NCI-H1694 treated with DMSO at 0.1 percent for 48 hours (cell line): Measurements from ENCODE around the gene LIN28A.

Source experiments
- DNase-seq: peaks from one replicate; lab custom pipeline; 2025; lab: John Stamatoyannopoulos, UW

The LIN28A gene

GRCh38 chr1:26434161-26434752, 23.6 kb downstream of the LIN28A start:
- DNase-seq: no peak

- no peak for DNase-seq
Measured at GRCh38 chr1:26438041-26438440, 27.4 kb downstream of the LIN28A start.

- DNase-seq: no peak
Measured at GRCh38 chr1:26440259-26440658, 29.6 kb downstream of the LIN28A start.

GRCh38 chr1:26449868-26450267, 39.3 kb downstream of the LIN28A start:
- no peak for DNase-seq

- no peak for DNase-seq
Measured at GRCh38 chr1:26450908-26451307, 40.3 kb downstream of the LIN28A start.

- DNase-seq: no peak
Measured at GRCh38 chr1:26452459-26453183, 42.0 kb downstream of the LIN28A start.

GRCh38 chr1:26459148-26459547, 48.5 kb downstream of the LIN28A start:
- DNase-seq: no peak

GRCh38 chr1:26459573-26460031, 49.0 kb downstream of the LIN28A start:
- DNase-seq: no peak

GRCh38 chr1:26468911-26469310, 58.3 kb downstream of the LIN28A start:
- peak; percentile 64 for DNase-seq

- DNase-seq: peak; percentile 90
Measured at GRCh38 chr1:26469558-26469957, 58.9 kb downstream of the LIN28A start.

- peak; percentile 31 for DNase-seq
Measured at GRCh38 chr1:26470878-26471497, 60.4 kb downstream of the LIN28A start.

GRCh38 chr1:26471498-26472319, 61.1 kb downstream of the LIN28A start:
- DNase-seq: peak; percentile 73

- peak; percentile 79 for DNase-seq
Measured at GRCh38 chr1:26472320-26472900, 61.8 kb downstream of the LIN28A start, which contains the start of gene HMGN2. HMGN2 (plus strand) TSS chr1:26472440; CDS start chr1:26472613, 173 bp downstream.

- DNase-seq: peak; percentile 77
Measured at GRCh38 chr1:26472901-26473845, 62.6 kb downstream of the LIN28A start.

GRCh38 chr1:26474818-26475217, 64.2 kb downstream of the LIN28A start:
- no peak for DNase-seq

GRCh38 chr1:26475989-26476388, 65.4 kb downstream of the LIN28A start:
- DNase-seq: no peak

GRCh38 chr1:26476958-26477357, 66.3 kb downstream of the LIN28A start:
- DNase-seq: no peak

GRCh38 chr1:26477446-26478152, 67.0 kb downstream of the LIN28A start:
- no peak for DNase-seq

GRCh38 chr1:26478159-26478558, 67.5 kb downstream of the LIN28A start:
- DNase-seq: no peak

- no peak for DNase-seq
Measured at GRCh38 chr1:26478988-26479387, 68.4 kb downstream of the LIN28A start.
